Activated CD4-positive, alpha-beta T cell treated with anti-CD3 and anti-CD28 coated beads, Interleukin-2, amount 50 U/mL, for 24 hours (primary cell): Measurements from ENCODE around the gene PPP2R2D.

ENCODE experiments used
- DNase-seq, 2 donors: peaks; one replicate each; pipeline ENCODE4 v3.0.0-alpha.2; 2020; ENCODE audit warnings: low read depth in 1 of 2, low spot score in 1 of 2

The PPP2R2D gene

DNA sequence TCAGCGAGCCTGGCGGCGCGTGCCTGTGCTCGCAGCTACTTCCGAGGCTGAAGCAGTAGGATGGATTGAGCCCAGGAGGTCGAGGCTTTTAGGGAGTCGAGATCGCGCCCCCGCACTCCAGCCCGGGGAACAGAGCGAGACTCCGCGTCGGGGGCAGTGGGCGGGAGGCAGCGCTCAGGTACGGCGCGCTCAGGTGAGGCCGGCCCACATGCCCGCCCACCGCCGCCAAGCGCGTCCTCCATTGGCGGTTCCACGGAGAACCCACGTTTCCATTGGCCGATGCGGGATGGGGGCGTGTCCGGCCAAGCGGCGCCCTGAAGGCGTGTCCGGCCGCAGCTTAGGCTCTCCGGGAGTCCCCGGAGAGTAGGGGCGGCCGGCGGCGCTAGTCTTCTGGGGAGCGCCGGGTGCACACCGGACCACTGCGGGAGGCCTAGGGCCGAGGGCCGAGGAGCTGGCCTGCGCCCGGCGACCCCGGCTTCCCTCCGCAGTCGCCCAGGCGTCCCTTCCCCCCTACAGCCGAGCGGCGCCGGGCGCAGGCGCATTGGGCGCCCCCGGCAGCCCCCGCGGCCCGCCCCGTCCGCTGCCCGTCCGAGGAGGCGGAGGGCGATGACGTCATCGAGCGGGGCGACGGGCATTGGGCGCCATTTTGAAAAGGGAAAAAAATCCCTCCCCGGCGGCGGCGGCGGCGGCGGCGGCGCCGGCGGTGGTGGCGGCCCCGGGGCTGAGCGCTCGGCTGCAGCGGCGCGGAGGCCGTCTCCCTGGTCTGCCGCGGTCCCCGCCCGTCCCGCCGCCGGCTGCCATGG, at the start of gene PPP2R2D:
Gene PPP2R2D, plus strand, starts transcription at position 659 of the 803 bp plus-strand sequence. Its CDS starts 141 bp downstream, at position 800.
- peak; percentile 89 to 92 for DNase-seq

DNA sequence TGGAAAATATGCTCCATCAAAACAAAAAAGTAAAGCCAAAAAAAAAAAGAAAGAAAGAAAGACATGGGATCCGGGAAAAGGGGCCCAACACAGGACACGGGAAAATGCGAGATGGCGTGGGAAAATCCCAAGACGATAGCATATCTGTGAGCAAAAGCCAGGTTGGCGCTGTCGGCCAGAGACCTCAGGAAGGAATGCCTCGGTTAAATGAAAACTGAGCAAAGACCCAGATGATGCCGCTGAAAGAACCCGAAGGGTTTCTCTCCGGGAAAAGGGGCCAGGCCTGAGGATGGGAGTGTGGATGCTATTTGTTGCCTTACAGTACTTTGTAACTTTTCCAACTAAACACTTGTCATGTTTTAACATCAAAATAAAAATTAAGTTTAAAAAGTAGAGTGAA, 49.5 kb upstream of the PPP2R2D start:
- no peak for DNase-seq

DNA sequence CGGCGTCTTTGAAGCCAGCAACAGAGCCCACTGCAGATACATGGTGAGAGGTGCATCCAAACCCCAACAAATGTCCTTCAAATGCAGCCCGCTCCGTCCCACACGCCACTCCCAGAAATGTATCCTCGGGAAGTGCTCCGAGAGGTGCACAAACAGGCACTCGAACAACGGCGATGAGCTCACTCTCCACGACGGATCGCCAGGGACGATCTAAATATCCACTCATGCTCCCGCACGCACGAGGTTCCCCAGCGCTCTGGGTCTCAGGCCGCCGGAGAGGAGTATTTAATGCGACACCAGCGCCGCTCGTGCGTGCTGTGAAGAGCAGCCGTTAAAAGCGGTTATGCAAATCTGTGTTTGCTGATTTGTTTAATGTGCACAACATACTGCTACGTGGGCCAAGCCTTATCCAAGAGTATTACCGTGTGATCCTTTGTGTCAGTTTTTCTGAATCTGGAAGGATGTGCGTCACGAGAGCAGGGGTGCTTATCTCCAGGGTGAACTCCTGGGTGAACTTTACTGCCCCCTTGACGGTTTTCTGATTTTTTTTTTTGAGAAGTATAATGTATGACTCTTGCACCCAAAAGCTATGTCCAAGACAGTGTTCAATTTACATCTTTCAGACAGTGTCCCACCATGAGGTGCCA, 48.5 kb upstream of the PPP2R2D start:
- no peak for DNase-seq

DNA sequence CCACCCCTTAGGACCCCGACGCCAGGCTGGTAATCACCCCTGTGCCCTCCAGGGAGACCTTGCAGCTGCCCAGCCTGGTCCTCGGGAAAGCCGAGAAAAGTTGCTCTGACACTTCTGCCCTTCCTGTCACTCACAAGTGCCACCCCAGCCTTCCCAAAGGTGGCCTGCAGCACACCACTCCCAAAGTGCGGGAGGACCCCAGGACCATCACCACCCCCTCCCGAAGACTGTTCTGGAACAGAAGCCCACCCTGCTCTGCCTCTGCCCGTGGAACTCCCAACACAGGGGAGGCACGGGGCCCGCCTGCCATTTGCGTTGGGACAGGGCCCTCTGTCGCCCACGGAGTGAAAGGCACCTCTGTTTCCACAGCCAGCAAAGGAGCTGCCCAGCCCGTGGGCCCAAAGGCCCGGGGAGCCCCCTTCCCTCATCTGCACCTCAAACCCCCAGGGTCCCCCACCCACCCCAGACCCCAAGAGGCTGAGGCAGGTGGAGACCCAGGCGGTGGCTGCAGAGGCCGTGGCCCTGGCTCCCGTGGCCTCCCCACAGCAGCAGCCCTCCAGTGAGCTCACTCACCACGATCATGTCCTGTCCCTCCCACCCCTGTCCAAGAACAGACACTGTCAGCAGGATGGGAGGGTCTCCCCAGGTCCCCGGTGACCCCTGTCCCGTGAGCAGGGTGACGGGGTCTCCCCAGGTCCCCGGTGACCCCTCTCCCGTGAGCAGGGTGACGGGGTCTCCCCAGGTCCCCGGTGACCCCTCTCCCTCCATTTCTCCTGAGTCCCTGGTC, 47.8 kb upstream of the PPP2R2D start:
- no peak for DNase-seq

DNA sequence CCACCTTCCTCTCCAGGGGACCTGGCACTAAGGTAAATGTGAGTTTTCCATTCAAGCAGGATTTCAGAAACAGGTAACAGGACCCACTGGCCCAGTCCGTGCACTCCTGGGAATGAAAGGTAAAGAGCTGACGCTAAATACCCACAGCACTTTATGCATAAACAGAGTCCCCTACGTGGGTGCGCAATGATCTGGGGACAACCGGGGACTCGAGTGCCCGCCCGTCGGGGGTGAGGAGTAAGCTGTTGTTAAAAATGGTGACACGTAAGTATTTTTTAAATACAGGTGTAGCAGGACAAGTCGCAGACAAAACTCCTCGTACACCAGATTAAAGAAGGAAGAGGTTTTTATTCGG, 47.2 kb upstream of the PPP2R2D start:
- no peak for DNase-seq

DNA sequence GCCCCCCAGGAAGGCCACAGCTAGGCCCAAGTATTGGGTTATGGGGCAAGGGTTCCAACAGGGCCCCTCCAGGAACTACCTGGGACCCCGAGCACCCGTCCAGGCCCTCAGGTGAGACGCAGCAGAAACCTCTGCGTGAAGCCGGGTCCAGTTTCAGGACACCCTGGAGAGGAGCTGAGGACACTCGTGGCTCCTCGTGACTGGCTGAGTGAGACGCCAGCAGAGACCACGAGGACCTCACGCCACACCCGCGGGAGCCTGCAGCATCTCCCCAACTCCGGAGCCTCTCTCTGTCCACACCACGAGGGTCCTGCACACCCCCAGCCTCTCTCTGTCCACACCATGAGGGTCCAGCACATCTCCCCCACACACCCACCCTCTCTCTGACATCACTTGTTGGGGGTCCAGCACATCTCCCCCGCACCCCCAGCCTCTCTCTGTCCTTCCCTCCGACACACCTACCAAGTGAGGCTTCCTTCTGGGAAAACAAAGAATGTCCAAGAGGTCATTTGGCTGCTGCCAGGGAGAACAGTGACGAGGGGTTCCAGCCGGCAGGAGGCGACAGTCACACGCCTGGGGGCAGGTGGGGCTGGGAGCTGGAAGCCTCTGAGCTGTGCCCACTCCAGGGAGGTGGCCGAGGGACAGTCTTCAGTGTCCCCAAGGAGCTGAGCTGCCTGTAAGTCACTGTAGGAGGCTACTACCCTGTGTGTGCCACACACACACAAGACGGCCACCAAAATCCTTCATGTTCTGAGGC, 46.1 kb upstream of the PPP2R2D start:
- no peak for DNase-seq

DNA sequence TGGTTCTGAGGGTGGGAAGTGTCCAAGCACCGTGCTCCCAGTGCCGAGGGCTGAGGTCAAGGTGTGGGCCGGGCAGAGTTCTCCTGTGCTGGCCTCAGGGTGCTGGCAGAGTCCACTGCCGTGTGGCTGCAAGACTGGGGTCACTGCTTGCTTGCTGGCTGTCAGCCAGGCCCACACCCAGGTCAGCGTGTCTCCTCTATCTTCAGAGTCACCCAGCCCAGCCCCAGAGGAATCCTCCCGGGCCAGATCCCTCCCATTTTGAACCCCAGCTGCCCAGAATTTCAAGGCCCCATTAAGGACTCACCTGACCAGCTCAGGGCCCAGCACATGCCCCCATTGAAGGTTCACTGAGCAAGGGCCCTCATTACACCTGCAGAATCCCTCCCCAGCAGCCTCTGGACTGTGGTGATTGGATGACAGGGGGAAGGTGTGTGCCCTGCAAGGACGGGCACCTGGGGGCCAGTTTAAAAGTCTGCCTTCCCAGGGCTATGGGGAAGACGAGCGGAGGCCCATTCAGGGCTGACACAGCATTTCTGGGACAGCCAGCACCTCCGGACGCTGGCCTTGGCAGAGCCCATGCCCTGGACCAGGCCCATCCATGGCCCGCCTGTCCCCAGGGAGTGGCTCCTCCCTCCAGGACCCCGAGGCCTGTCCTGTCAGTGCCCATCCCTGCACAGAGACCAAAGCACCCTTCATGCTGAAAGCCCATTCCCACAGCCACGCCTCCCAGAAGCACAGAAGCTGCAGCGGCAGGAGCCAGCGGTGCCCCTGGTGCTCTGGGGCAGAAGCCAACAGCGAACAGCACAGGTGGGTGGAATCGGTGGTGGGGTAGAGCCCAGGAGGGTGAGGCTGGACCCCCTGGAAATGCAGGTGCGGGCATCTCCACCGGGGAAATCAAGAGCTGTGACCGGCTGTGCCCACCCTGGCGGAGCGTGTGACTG, 45.1 kb upstream of the PPP2R2D start:
- DNase-seq: no peak

DNA sequence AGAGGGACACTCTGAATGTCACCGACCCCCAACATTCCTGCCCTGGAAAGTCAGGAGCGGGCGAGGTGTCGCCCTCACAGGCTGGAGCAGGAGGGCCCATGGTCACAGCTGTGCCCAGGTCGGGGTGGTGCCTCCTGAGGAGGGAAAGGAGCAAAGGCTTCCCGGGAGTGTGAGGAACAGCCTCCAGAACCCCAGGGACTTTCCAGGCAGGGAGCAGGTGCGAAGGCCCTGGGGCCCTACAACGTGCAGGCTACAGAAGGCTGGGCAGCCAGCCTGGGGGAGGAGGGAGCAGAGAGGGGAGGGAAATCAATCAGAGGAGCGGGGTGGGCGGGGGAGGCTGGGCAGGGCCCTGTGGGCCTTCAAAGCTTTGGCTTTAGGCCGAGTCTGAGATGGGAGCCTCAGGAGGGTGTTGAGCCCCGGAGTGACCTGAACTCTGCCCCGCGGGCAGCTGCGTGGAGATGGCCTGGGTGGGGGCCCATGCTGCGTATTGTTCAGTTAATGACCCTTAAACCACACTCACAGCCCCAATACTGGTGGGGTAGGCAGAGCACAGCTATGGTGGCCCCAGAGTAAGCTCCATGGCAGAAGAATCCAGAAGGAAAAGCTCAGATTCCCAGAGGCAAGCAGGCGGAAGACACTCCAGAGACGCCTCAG, 44.2 kb upstream of the PPP2R2D start:
- no peak for DNase-seq

DNA sequence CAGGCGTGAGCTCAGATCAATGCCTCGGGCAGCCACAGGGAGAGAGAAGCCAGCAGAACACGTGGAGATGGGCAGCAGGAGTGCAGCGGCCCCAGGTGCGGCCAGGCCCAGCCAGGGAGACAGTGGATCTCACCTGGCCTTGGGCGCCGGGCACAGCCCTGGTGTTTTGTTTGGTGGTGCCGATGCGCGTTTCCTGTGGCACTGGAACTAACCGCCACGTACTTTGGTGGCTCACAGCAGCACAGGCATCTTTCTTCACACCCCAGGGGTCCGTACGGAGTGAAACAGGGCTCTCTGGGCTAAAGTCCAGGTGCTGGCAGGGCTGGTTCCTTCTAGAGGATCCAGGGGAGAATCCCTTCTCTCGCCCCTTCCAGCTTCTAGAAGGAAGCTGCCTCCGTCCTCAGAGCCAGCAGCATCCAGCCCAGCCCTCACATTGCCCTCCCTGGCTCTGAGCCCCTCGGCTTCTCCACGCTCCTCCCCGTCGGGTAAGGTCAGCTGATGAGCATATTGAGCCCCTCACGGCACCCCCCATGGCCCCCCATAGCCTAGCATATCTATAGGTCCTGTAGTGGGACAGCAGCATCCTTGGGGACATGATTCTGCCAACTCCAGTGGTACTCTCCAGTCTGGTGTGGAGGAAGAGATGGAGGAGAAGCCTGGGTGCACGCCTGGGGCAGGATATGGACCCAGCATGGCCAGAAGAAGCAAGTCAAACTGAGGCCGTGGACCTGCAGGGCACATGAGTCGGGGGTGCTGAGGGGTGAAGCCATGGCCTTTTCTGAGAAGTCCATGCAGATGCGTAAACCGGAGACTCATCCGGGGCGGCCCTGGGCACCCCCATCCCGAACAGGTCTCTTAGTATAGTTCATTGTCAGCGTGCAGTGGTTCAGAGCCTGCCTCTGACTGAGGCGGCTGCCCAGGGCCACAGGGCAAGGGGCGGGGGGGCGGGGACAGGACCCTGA, 43.4 kb upstream of the PPP2R2D start:
- no peak for DNase-seq

DNA sequence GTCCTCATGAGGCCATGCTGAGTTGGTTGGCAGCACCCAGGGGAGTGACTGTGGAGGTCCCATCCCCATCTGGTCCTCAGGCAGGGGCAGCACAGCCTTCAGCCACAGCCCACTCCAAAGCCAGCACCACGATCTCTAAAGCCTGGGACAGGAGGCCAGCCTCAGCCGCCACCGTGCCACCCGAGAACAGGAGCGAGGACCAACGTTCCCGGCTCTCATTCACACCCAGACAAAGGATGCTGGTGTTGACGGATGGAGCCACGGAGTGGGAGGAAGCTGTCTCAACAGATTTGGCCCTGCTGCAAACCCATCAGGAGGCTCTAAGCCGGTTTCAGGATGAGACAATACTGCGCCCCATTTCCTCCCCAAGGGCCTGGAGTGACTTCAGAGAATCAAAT, 42.7 kb upstream of the PPP2R2D start:
- no peak for DNase-seq

DNA sequence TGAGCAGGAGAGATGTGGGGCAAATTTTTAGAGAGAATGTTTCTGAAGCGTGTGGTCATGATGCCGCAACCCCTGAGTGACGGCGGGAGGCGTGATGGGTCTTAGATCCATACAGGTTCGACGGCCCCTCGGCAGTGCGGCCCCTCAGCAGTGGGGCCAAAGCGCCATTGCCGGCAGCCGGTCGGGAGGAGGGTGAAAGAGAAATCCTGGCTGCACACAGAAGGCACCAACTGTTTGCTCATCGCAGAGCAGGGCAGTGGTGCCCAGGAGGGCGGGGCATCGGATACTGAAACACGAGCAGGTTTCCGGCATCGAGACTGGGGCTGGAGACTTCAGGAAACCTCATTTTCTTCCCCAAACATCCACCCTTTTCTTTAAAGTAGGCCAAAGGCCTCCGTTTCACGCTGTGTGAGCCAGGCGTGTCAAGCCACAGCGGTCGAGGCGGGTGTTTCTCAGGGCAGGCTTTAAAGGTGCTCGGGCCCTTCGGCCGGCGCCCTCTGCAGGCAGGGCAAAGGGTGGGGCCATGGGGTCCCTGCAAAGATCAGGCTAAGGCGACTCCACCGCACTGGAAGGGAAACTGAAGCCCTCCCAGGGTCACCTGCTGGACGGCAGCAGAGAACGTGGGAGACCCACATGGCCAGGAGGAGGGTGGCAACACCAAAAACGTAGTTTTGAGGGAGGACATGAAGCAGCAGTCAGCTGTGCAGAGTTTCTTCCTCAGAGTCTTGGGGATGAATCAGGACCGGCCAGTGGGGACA, 42.0 kb upstream of the PPP2R2D start:
- no peak for DNase-seq

DNA sequence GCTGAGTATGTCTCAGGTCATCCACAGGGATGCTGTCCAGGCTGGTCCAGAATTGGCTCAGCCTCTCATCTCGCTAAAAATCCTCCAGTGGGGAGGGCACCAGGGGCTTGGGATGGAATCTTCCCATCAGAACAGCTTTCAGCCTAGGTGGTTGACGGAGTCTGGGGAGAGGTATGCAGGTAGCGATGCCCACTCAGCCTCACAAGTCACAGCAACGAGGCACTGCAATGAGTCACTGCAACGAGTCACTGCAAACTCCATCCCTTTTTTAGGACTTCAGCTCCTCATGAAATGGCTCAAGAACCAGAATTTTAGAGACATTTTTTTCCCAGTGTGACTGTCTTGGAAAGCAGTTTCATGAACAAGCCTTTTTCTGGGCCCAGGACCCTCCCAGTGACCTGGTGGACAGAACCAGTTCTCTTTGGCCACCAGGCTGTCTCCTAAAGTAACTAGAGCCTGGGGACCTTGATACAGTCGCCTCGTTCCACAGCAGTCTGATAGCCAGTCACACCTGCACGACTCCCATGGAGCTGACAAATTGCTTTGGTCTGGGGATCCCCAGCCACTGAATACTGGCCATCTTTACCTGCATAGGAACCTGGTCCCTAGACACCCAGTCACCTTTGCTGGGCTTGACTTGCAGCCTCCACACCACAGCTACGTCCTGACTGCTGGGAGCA, 41.3 kb upstream of the PPP2R2D start:
- DNase-seq: no peak

DNA sequence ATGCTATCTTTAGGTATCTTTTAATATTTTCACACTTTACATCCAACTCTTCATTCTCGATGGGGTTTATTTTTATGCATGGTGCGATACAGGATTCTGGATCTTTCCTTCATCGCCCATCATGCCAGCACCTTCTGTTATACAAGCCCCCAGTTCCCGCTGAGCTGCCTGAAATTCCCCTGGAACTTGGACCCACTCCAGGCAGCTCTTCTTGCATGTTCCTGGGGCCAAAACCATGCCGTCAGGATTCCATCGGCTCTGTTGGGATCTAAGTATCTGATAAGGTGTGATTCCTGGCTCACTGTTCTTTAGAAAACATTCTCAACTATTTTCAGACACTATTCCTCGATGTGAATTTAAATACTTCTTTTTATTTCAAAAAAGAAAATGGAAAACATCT, 40.5 kb upstream of the PPP2R2D start:
- DNase-seq: no peak

DNA sequence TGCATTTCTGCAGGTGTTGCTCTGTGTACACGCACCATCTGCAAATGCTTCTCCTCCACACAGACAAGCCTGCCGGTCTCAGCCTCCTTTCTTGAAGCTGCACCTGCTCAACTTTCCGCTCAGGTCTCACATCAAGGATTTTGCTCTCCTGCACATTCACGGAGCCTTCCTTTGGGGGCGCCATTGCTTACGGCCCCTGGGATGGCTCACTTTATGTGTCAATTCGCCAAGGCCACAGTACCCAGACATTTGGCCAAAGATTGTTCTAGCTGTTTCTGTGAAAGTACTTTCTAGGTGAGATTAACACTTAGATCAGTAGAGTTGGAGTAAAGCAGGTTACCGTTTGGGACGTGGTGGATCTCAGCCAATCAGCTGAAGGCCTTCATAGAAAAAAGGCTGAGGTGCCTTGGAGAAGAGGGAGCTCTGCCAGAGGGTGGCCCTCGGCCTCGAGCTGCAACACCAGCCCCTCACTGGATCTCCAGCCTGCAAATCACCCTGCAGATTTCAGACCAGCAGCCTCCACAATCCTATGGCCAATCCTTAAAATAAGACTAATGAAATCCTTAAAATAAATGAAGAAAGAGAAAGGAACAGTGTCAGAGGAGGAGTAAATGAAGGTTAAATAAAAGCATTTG, 39.9 kb upstream of the PPP2R2D start:
- DNase-seq: no peak

DNA sequence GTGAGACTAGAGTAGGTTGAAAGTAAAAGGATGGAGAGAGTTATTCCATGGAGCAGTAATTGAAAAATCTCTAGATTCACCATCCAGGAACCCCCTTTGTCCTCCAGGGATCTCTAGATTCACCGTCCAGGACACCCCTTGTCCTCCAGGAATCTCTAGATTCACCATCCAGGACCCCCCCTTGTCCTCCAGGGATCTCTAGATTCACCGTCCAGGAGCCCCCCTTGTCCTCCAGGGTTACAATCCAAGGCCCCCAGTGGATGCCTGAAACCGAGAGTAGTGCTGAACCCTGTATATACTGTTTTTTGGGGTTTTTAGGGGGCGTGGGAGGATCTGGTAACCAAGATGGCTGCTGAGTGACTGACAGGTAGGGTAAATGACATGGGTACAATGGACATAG, 38.3 kb upstream of the PPP2R2D start:
- DNase-seq: no peak

DNA sequence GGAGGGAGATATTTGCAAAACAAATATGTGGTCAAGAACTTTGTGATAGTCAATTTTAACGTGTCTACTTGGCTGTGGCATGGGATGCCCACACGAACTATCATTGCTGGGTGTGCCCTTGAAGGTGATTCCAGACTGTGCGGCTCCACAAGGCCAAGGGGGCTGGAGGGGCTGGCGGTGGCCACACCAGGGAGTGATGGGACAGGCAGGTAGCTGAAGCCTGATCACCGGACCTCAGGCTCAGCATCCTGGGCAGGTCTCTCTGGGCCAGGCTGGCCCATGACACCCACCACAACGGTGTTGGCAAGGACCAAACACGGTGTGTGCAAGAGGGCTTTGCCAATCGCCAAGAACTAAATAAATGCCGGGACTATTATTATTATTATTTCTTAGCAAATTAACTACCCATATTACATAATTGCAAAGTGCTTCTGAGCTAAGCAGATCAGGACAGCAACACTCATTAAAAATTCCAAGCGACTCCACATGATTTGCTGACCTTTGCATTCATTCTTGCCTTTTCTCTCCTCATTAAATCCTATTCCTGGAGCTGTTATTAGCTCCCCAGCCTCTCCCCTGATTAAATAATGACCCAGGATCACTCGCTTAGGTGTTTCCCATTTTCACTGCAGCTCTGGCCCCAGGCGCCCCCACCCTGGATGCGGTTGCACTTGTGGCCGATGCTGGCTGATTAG, 35.4 kb upstream of the PPP2R2D start:
- no peak for DNase-seq
